ENCODE measurements around the gene CD99L2. TPM values are rescaled to one million over a fixed set of nuclear protein-coding genes. Genes with fewer than 3 reads are reported as not detected.
"Not testable (repeated sequence)": the region's sequence is repeated elsewhere in the genome, so short reads cannot be mapped to it uniquely, and the experiment has no call there.

CD99L2 gene
- total and polyA plus RNA-seq, 5 experiments from 2014 or later = 13.5 to 17.0 (median 14.6) TPM

- Mint-ChIP-seq H3K4me1 (peaks cover 0 to 8% (median 2%) of the 10 kb centered on the region in 4 donors), H3K4me3 (no peak overlapping the region), H3K36me3 (peaks cover 0 to 2% (median 0%) of the 10 kb centered on the region in 3 donors), H3K9me3 (no peaks in the 10 kb centered on the region), H3K27me3 (no peaks in the 10 kb centered on the region), H3K27ac (peak overlapping the region in 1 of 10 donors; percentile 36)
- POLR2A ChIA-PET = no interaction called here
- no peak for ATAC-seq
- no peak for DNase-seq
These were observed 10.5 kb downstream of the CD99L2 start for GRCh38 chrX:150887906-150888465.

DNA sequence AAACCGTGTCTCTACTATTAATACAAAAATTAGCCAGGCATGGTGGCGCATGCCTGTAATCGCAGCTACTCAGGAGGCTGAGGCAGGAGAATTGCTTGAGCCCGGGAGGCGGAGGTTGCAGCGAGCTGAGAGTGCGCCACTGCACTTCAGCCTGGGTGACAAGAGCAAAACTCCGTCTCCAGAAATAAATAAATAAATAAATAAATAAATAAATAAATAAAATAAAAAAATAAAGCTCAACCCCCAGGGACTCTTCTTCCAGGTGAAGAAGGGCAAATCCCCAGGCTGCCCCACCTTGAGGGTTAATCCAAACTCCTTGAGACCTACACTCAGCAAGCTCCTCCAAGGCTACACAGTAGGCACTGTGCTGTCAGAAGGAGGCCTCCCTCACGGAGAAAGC, 11.2 kb downstream of the CD99L2 start:
- H3K27ac Mint-ChIP-seq, H3K4me1 Mint-ChIP-seq, ATAC-seq, H3K9me3 Mint-ChIP-seq, H3K36me3 Mint-ChIP-seq, H3K27me3 Mint-ChIP-seq, POLR2A ChIA-PET, H3K4me3 Mint-ChIP-seq, DNase-seq: not testable (repeated sequence)

- ATAC-seq (no peak), DNase-seq (no peak)
- Mint-ChIP-seq H3K27me3 (no peaks in the 10 kb centered on the region), H3K9me3 (no peaks in the 10 kb centered on the region), H3K4me3 (no peak overlapping the region), H3K4me1 (peaks cover 0 to 11% (median 3%) of the 10 kb centered on the region in 4 donors), H3K27ac (no peak overlapping the region), H3K36me3 (peaks cover 0 to 2% (median 0%) of the 10 kb centered on the region in 3 donors)
- POLR2A ChIA-PET = no interaction called here
These were observed 12.1 kb downstream of the CD99L2 start for GRCh38 chrX:150886381-150886780.

GRCh38 chrX:150880808-150881165, 17.7 kb downstream of the CD99L2 start:
- Mint-ChIP-seq H3K4me3 (peak overlapping the region in 4 of 10 donors; percentile 10 to 60 (median 36)), H3K27me3 (no peaks in the 10 kb centered on the region), H3K36me3 (peaks cover 0 to 8% (median 6%) of the 10 kb centered on the region in 3 donors), H3K9me3 (no peaks in the 10 kb centered on the region), H3K4me1 (peaks cover 10 to 33% (median 27%) of the 10 kb centered on the region in 4 donors), H3K27ac (peak overlapping the region; percentile 7 to 94 (median 76))
- DNase-seq (no peak), ATAC-seq (peak in 1 of 2 donors; percentile 12)
- POLR2A ChIA-PET = no interaction called here

- Mint-ChIP-seq H3K27ac (peak overlapping the region in 7 of 10 donors; percentile 64 to 84 (median 70)), H3K4me3 (peak overlapping the region in 3 of 10 donors; percentile 23 to 60 (median 31)), H3K4me1 (peaks cover 10 to 34% (median 30%) of the 10 kb centered on the region in 4 donors), H3K36me3 (peaks cover 0 to 11% (median 8%) of the 10 kb centered on the region in 3 donors), H3K9me3 (no peaks in the 10 kb centered on the region), H3K27me3 (no peaks in the 10 kb centered on the region)
- no peak for ATAC-seq
- DNase-seq = no peak
- POLR2A ChIA-PET = no interaction called here
These were observed 18.3 kb downstream of the CD99L2 start for GRCh38 chrX:150879855-150880807.

GRCh38 chrX:150875621-150876020, 22.8 kb downstream of the CD99L2 start:
- H3K36me3 Mint-ChIP-seq = peaks cover 0 to 13% (median 8%) of the 10 kb centered on the region in 3 donors
- H3K27me3 Mint-ChIP-seq, H3K27ac Mint-ChIP-seq, DNase-seq, H3K4me3 Mint-ChIP-seq, H3K9me3 Mint-ChIP-seq, POLR2A ChIA-PET, ATAC-seq: not testable (repeated sequence)
- peaks cover 17 to 49% (median 40%) of the 10 kb centered on the region in 4 donors for H3K4me1 Mint-ChIP-seq

GRCh38 chrX:150874448-150874847, 24.0 kb downstream of the CD99L2 start:
- no peaks in the 10 kb centered on the region for H3K9me3 Mint-ChIP-seq
- no peaks in the 10 kb centered on the region for H3K27me3 Mint-ChIP-seq
- ATAC-seq (no peak), DNase-seq (no peak)
- peaks cover 0 to 13% (median 8%) of the 10 kb centered on the region in 3 donors for H3K36me3 Mint-ChIP-seq
- H3K4me3 Mint-ChIP-seq = no peak overlapping the region
- H3K27ac Mint-ChIP-seq = no peak overlapping the region
- POLR2A ChIA-PET = no interaction called here
- peaks cover 18 to 42% (median 33%) of the 10 kb centered on the region in 4 donors for H3K4me1 Mint-ChIP-seq

- peaks cover 0 to 11% (median 8%) of the 10 kb centered on the region in 3 donors for H3K36me3 Mint-ChIP-seq
- DNase-seq (no peak), ATAC-seq (no peak)
- no peak overlapping the region for H3K4me3 Mint-ChIP-seq
- H3K4me1 Mint-ChIP-seq = peaks cover 17 to 43% (median 28%) of the 10 kb centered on the region in 4 donors
- peak overlapping the region in 1 of 10 donors; percentile 53 for H3K27ac Mint-ChIP-seq
- POLR2A ChIA-PET = no interaction called here
- H3K9me3 Mint-ChIP-seq = no peaks in the 10 kb centered on the region
- H3K27me3 Mint-ChIP-seq = no peaks in the 10 kb centered on the region
These were observed 24.9 kb downstream of the CD99L2 start for GRCh38 chrX:150873616-150874015.

DNA sequence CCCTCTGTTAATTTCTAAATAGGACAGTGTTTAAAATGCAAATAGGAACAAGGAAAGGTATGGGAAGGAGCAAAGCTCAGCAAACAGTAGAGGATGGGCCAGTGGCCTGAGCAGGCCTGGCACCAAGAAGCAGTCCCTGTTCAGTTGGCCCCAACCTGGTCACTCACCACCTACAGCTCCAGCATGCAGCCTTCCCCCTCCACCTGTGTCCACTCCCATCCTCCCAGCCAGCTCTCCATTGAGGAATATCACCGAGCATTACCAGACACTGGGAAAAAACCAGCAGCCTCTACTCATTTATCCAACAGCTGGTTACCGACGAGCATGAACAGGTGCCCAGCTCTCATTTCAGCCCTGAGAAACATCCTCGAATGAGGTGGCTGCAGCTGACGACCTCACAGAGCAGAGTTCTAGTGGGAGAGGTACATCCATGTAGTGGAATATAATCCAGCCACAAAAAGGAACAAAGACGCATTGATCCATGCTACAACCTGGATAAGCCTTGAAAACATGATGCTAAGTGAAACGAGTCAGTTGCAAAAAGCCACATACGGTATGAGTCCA, 25.6 kb downstream of the CD99L2 start:
- Mint-ChIP-seq H3K27me3 (no peaks in the 10 kb centered on the region), H3K9me3 (no peaks in the 10 kb centered on the region), H3K4me3 (no peak overlapping the region), H3K36me3 (peaks cover 0 to 11% (median 5%) of the 10 kb centered on the region in 3 donors), H3K4me1 (peaks cover 17 to 48% (median 29%) of the 10 kb centered on the region in 4 donors), H3K27ac (no peak overlapping the region)
- ATAC-seq = no peak
- no peak for DNase-seq
- POLR2A ChIA-PET = no interaction called here

DNA sequence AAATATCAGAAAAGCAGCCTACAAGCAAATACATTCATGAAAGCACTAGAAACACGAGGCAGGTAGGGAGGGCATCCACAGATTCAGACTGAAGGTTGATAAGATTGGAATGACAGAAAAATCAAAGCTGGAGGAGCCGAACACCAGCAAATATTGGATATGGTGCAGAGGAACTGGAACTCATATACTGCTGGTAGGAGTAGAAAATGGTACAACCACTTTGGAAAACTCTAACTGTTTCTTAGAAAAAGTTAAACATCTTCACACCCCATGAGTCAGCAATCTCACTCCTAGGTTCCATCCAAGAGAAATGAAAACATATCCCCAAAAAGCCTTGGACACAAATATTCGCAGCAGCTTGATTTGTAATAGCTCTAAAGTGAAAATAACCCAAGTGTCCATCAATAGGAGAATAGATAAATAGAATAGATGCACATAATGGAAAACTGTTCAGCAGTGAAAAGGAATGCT, 27.1 kb downstream of the CD99L2 start:
- Mint-ChIP-seq H3K4me3 (no peak overlapping the region), H3K27me3 (no peaks in the 10 kb centered on the region), H3K4me1 (peaks cover 17 to 48% (median 29%) of the 10 kb centered on the region in 4 donors), H3K36me3 (peaks cover 0 to 11% (median 2%) of the 10 kb centered on the region in 3 donors), H3K9me3 (no peaks in the 10 kb centered on the region), H3K27ac (no peak overlapping the region)
- POLR2A ChIA-PET = interaction anchor here (0.6 kb wide), 1 partner anchor 25 kb away, joined by 4 read pairs; no protein-coding TSS in a partner anchor
- no peak for DNase-seq
- ATAC-seq = no peak

DNA sequence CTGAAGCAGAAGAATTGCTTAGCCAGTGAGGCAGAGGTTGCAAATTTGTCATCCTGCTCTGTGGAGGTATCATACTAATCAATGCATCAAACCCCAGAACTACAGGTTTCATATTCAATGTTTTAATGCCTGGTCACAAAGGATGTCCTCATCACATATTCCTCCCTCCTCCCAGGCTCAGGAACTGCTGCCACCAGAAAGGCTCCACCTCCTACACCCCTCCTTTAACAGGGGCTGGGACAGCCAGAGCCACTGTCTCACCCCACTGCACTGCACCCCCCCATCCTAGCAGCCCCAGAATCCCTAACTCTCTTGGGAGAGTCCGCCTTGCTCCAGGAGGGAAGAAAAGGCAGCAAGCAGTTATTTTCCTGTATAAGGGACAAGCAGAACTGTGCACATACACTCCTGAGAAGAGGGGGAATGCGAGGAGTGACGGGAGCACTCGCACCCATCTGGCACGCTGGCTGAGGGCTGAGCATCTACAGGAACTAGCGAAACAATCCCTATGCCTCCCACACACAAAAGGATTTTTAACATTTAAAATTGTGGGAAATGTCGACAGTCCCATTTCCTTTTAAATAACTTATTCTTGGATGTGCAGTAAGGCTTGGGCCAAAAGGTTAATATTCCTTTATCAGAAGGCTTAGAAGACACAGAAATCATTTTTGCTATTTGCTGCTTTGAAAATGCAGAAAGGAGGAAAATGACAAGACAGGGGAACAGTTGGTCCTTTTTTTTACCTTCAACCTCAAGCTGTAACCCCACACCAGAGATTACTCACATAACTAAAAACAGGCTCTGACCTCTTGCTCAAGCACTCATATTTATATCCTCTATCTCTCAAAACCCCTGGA, 27.8 kb downstream of the CD99L2 start:
- ATAC-seq (no peak), DNase-seq (no peak)
- H3K27ac Mint-ChIP-seq = no peak overlapping the region
- POLR2A ChIA-PET = no interaction called here
- no peak overlapping the region for H3K4me3 Mint-ChIP-seq
- no peaks in the 10 kb centered on the region for H3K27me3 Mint-ChIP-seq
- H3K36me3 Mint-ChIP-seq = peaks cover 0 to 6% (median 4%) of the 10 kb centered on the region in 3 donors
- peaks cover 17 to 45% (median 27%) of the 10 kb centered on the region in 4 donors for H3K4me1 Mint-ChIP-seq
- no peaks in the 10 kb centered on the region for H3K9me3 Mint-ChIP-seq

DNA sequence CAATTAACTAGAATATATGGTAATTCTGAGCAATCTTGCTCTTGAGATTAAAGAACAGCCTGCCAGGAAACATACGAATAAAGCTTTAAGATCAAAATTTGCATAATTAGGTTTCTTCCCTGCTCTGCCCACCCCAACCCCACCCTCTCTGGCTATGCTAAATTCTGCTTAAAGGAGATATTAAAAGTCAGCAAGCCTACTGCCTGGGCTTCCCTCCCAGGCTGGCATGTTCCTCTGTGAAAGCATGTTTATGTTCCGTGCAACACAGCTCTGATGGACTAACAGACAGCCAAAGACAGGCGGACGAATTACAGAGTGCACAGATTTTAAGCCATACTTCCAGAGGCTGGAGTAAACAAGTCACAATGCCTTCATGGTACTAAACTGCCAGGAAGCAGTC, 28.4 kb downstream of the CD99L2 start:
- Mint-ChIP-seq H3K4me1 (peaks cover 17 to 38% (median 27%) of the 10 kb centered on the region in 4 donors), H3K9me3 (no peaks in the 10 kb centered on the region), H3K27ac (peak overlapping the region in 1 of 10 donors; percentile 33), H3K4me3 (no peak overlapping the region), H3K36me3 (peaks cover 0 to 10% (median 2%) of the 10 kb centered on the region in 3 donors), H3K27me3 (no peaks in the 10 kb centered on the region)
- no peak for ATAC-seq
- DNase-seq = no peak
- POLR2A ChIA-PET = no interaction called here

Data from naive thymus-derived CD8-positive, alpha-beta T cell (primary cell).